GM23338 (cell line): ENCODE data around the gene ZFY.

ENCODE experiments used
- CTCF ChIP-seq, 2 experiments: fragments of 200-600 bp in 1 of 2; sonication (generic) in 1 of 2; conservative IDR thresholded peaks; 2 replicates each; pipeline versions ENCODE4 v1.5.1 to v1.6.1; 2016 to 2017; ENCODE audit warnings: antibody characterized with exemption in 2 of 2, low read depth in 2 of 2, mild to moderate bottlenecking in 2 of 2, moderate library complexity in 1 of 2
- EZH2 ChIP-seq: fragments of 200-600 bp; sonication (generic); IDR thresholded peaks from one replicate; pipeline ENCODE4 v1.8.0; 2017; ENCODE audit warnings: antibody characterized with exemption, mild to moderate bottlenecking, low read depth; ENCODE audit not compliant: unreplicated experiment
- JUNB ChIP-seq: IDR thresholded peaks from one replicate; pipeline ENCODE4 v1.6.1; 2016; ENCODE audit warnings: antibody characterized with exemption; ENCODE audit not compliant: unreplicated experiment
- POLR2AphosphoS5 ChIP-seq: IDR thresholded peaks from 2 replicates; pipeline ENCODE4 v1.6.1; 2016; ENCODE audit warnings: antibody characterized with exemption, low read depth
- REST ChIP-seq: IDR thresholded peaks from one replicate; pipeline ENCODE4 v1.6.1; 2018; ENCODE audit warnings: antibody characterized with exemption; ENCODE audit not compliant: unreplicated experiment
- STAT1 ChIP-seq: IDR thresholded peaks from one replicate; pipeline ENCODE4 v1.6.1; 2016; ENCODE audit warnings: antibody characterized with exemption; ENCODE audit not compliant: unreplicated experiment
- ZNF114 ChIP-seq: fragments of 250-450 bp; sonication (Bioruptor Pico); IDR thresholded peaks from 2 replicates; pipeline ENCODE4 v1.5.0; 2020; ENCODE audit warnings: mild to moderate bottlenecking, moderate library complexity
- TF ChIP-seq, protein P1 (sequence below): IDR thresholded peaks from 2 replicates; pipeline ENCODE4 v1.6.1; 2016; ENCODE audit warnings: antibody characterized with exemption

DNA sequence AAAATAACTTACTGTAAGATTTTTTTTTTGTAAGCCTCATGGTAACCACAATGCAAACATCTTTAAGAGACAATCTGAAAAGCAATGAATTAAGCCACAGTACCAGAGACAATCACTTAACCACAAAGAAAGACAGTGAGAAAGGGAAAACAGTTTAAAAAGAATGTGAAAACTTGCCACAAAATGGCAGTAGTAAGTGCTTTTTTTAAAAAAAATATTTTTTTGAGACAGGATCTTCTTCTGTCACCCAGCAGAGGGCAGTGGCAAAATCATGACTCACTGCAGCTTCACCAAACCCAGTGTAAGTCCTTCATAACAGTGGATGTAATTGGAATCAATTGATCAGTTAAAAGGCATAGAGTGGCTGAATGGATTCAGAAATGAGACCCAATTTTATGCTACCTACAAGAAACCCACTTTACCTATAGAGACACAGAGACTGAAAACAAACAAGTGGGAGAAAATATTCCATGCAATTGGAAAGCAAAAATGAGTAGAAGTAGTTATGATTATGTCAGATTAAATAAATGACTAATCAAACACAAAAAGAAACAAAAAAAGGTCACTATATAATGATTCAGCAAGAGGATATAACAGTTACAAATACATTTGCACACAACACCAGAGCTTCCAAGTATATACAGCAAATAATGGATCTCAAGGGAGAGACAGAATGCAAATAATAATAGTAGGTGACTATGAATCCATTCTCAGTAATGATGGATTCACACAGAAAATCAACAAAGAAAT is 21.9 kb upstream of the ZFY start:
- TF ChIP-seq JUNB (no peak), CTCF (conservative IDR thresholded peaks at IDR 0.05; ENCODE audit: low read depth in 2 of 2) (peak in 1 of 2 experiments; percentile 46; a peak in 2 of 4 replicates), REST (no peak), POLR2AphosphoS5 (no peak), STAT1 (no peak), EZH2 (no peak), ZNF114 (no peak)
- TF ChIP-seq, protein P1, sequence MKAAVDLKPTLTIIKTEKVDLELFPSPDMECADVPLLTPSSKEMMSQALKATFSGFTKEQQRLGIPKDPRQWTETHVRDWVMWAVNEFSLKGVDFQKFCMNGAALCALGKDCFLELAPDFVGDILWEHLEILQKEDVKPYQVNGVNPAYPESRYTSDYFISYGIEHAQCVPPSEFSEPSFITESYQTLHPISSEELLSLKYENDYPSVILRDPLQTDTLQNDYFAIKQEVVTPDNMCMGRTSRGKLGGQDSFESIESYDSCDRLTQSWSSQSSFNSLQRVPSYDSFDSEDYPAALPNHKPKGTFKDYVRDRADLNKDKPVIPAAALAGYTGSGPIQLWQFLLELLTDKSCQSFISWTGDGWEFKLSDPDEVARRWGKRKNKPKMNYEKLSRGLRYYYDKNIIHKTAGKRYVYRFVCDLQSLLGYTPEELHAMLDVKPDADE = no peak
